OCI-LY7 (cell line): ENCODE data around the gene SLC13A3. TPM values are rescaled to one million over a fixed set of nuclear protein-coding genes. Genes with fewer than 3 reads are reported as not detected.

Experiments used
- BruUV-seq: library from RNA; stranded (reverse); fragments of 400-500 nt; replicated peaks from 2 replicates; lab custom pipeline; 2021; lab: Mats Ljungman, UMichigan
- CTCF ChIA-PET: fragments of 300-600 bp; sonication (Branson Sonifier 250); formaldehyde crosslinking; loops from one replicate; lab custom pipeline; 2022; ENCODE audit warnings: antibody characterized with exemption; ENCODE audit not compliant: unreplicated experiment; lab: Charles Lee
- POLR2A ChIA-PET: fragments of 300-600 bp; sonication (Branson Sonifier 250); formaldehyde crosslinking; loops from one replicate; lab custom pipeline; 2022; ENCODE audit warnings: antibody characterized with exemption; lab: Charles Lee
- DNase-seq: peaks from one replicate; pipeline ENCODE4 v3.0.0-alpha.2; 2015; ENCODE audit warnings: low spot score
- H2AFZ ChIP-seq: fragments of 200-600 bp; sonication (generic), shearing (Covaris generic); 2 replicates; pipeline ENCODE4 v1.6.1; 2014; ENCODE audit warnings: mild to moderate bottlenecking, antibody characterized with exemption, low read length, moderate library complexity
- H3K27ac ChIP-seq: fragments of 200-600 bp; sonication (generic); 2 replicates; pipeline ENCODE4 v1.5.1; 2014; ENCODE audit warnings: mixed run types, low read depth, mild to moderate bottlenecking, moderate library complexity, low read length, inconsistent platforms; ENCODE audit not compliant: poor library complexity, severe bottlenecking
- H3K36me3 ChIP-seq: fragments of 200-600 bp; sonication (generic); 2 replicates; pipeline ENCODE4 v1.6.1; 2014; ENCODE audit warnings: mild to moderate bottlenecking, antibody characterized with exemption, low read length, moderate library complexity, mixed read lengths; ENCODE audit not compliant: insufficient read depth
- H3K4me1 ChIP-seq: fragments of 200-600 bp; sonication (generic); 2 replicates; pipeline ENCODE4 v1.5.1; 2014; ENCODE audit warnings: mild to moderate bottlenecking, low read length; ENCODE audit not compliant: insufficient read depth, poor library complexity, severe bottlenecking
- H3K4me2 ChIP-seq: fragments of 200-600 bp; sonication (generic); 2 replicates; pipeline ENCODE4 v1.6.1; 2014; ENCODE audit warnings: mild to moderate bottlenecking, low read length
- H3K4me3 ChIP-seq: fragments of 200-600 bp; sonication (generic); 2 replicates; pipeline ENCODE4 v1.5.1; 2014; ENCODE audit warnings: mild to moderate bottlenecking, low read depth, low read length; ENCODE audit not compliant: poor library complexity, severe bottlenecking
- H3K79me2 ChIP-seq: fragments of 200-600 bp; sonication (generic); 2 replicates; pipeline ENCODE4 v1.6.1; 2016; ENCODE audit warnings: low read depth, mild to moderate bottlenecking, low read length, moderate library complexity, mixed read lengths; ENCODE audit not compliant: insufficient read depth
- H3K9me2 ChIP-seq: fragments of 200-600 bp; sonication (generic); 2 replicates; pipeline ENCODE4 v1.6.1; 2016; ENCODE audit warnings: mild to moderate bottlenecking, low read length, mixed read lengths; ENCODE audit not compliant: insufficient read depth
- H3K9me3 ChIP-seq: fragments of 200-600 bp; sonication (generic); 2 replicates; pipeline ENCODE4 v1.6.1; 2014; ENCODE audit warnings: mild to moderate bottlenecking, mixed run types, low read length, mixed read lengths
- H4K20me1 ChIP-seq: fragments of 200-600 bp; sonication (generic); 2 replicates; pipeline ENCODE4 v1.6.1; 2014; ENCODE audit warnings: mild to moderate bottlenecking, antibody characterized with exemption, low read length, moderate library complexity, mixed read lengths; ENCODE audit not compliant: insufficient read depth
- EZH2phosphoT487 ChIP-seq: fragments of 200-600 bp; sonication (generic); IDR thresholded peaks from 2 replicates; pipeline ENCODE4 v1.6.1; 2018; ENCODE audit warnings: low read depth, borderline replicate concordance, mild to moderate bottlenecking, mixed run types, antibody characterized with exemption, low read length, moderate library complexity, mixed read lengths
- intact Hi-C: fragments of 100-400 bp; cut with micrococcal nuclease; formaldehyde crosslinking; loops from one replicate; pipeline ENCODE4 v1.10.0; 2022; ENCODE audit not compliant: unreplicated experiment
- total RNA-seq, 2 experiments: library from RNA; depleted of rRNA in 1 of 2; stranded (reverse); fragments of >200 nt in 1 of 2; shearing (Covaris generic) in 1 of 2; gene quantifications; 2 replicates each; pipeline ENCODE4 v1.2.3, GENCODE V29; 2014 to 2022
- TF ChIP-seq, protein P1 (sequence below): fragments of 200-600 bp; sonication (generic); conservative IDR thresholded peaks from 2 replicates; pipeline ENCODE4 v1.5.1; 2014; ENCODE audit warnings: mild to moderate bottlenecking, antibody characterized with exemption, low read length, moderate library complexity, mixed read lengths

The SLC13A3 gene
- total RNA-seq, 2 experiments from 2014 or later: not detected

DNA sequence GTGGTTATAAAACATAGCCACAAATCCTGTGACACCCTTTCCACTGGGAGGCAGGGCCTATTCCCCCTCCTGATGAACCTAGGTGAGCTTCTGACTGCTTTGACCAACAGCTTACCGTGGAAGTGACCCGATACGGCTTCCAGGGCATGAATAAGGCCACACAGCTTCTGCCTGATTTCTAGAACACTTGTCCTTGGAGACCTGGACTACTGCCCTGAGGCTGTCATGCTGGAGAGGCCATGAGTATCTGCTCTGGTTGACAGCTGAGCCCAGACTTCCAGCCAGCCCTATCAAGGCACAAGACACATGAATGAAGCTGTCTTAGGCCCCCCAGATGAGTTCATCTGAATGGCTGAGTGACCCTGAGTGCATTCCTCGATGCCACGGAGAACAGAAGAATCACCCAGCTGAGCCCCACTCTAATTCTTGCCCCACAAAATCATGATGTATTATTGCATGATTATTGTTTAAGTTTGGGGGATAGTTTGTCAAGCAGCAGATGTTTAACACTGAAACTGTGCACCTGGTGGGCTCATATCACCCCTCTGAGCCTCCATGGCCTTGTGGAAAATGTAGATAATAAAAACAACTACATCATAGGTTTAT, 21.4 kb upstream of the SLC13A3 start:
- no peak for TF ChIP-seq EZH2phosphoT487
- TF ChIP-seq, protein P1, sequence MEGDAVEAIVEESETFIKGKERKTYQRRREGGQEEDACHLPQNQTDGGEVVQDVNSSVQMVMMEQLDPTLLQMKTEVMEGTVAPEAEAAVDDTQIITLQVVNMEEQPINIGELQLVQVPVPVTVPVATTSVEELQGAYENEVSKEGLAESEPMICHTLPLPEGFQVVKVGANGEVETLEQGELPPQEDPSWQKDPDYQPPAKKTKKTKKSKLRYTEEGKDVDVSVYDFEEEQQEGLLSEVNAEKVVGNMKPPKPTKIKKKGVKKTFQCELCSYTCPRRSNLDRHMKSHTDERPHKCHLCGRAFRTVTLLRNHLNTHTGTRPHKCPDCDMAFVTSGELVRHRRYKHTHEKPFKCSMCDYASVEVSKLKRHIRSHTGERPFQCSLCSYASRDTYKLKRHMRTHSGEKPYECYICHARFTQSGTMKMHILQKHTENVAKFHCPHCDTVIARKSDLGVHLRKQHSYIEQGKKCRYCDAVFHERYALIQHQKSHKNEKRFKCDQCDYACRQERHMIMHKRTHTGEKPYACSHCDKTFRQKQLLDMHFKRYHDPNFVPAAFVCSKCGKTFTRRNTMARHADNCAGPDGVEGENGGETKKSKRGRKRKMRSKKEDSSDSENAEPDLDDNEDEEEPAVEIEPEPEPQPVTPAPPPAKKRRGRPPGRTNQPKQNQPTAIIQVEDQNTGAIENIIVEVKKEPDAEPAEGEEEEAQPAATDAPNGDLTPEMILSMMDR: no peak
- Histone ChIP-seq H2AFZ (no peak overlapping the region), H4K20me1 (no peaks in the 10 kb centered on the region), H3K79me2 (no peaks in the 10 kb centered on the region), H3K9me3 (no peaks in the 10 kb centered on the region), H3K36me3 (no peaks in the 10 kb centered on the region), H3K4me1 (no peaks in the 10 kb centered on the region), H3K4me2 (no peak overlapping the region), H3K27ac (no peak overlapping the region), H3K4me3 (no peak overlapping the region), H3K9me2 (no peaks in the 10 kb centered on the region)
- ChIA-PET CTCF (no interaction called here), POLR2A (no interaction called here)
- intact Hi-C loops: no loop called here
- no peak for DNase-seq
- no TSS peak for BruUV-seq

DNA sequence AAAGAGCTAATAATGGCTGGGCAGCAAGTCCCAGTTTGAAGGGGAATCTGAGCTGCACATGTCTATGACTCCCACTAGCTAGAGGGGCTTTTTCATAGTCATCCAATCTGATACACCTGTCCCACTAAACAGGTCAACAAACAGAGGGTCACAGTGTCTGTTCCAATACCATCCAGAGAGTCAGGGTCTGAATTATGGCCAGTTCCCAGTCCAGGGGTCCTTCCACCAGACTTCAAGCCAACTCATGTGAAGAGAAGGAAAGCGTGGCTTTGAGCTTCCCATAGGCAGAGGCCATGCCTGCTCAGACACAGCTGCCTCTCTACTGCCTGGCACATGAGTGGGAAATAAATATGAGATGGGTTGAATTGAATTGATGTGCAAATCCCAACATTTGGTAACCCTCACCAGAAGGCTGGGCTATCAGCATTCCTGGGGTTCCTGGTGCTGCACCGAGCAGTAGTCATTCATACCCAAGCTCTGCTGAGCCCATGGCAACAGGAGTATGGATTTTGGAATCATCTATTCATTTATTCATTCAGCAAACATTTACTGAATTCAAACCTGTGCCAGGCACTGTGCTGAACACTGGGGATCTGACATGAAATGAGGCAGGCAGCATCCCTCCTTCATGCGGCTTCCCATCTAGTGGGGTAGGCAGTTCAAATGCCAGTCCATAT, 20.7 kb upstream of the SLC13A3 start:
- no peak for DNase-seq
- Histone ChIP-seq H3K4me1 (no peaks in the 10 kb centered on the region), H3K27ac (no peak overlapping the region), H3K36me3 (no peaks in the 10 kb centered on the region), H3K9me2 (no peaks in the 10 kb centered on the region), H3K4me3 (no peak overlapping the region), H4K20me1 (no peaks in the 10 kb centered on the region), H2AFZ (no peak overlapping the region), H3K9me3 (no peaks in the 10 kb centered on the region), H3K4me2 (no peak overlapping the region), H3K79me2 (no peaks in the 10 kb centered on the region)
- no TSS peak for BruUV-seq
- POLR2A ChIA-PET: no interaction called here
- CTCF ChIA-PET: no interaction called here
- intact Hi-C loops: no loop called here
- TF ChIP-seq EZH2phosphoT487: no peak
- TF ChIP-seq, protein P1: no peak
